ENCODE measurements around the gene NFAM1.

Gene NFAM1

GRCh38 chr22:42433754-42434682, 1.8 kb upstream of the NFAM1 start:
- TF ChIP-seq CTCF (IDR thresholded peaks at IDR 0.05): no peak
- TF ChIP-seq ZFX (IDR thresholded peaks at IDR 0.05; ENCODE audit: borderline replicate concordance): no peak
- no peak overlapping the region for H3K27ac ChIP-seq

- TF ChIP-seq ZFX (IDR thresholded peaks at IDR 0.05; ENCODE audit: borderline replicate concordance) (no peak), CTCF (IDR thresholded peaks at IDR 0.05) (no peak)
- no peak overlapping the region for H3K27ac ChIP-seq
These were observed 615 bp upstream of the NFAM1 start for GRCh38 chr22:42432818-42433217.

- TF ChIP-seq CTCF (IDR thresholded peaks at IDR 0.05): no peak
- TF ChIP-seq ZFX (IDR thresholded peaks at IDR 0.05; ENCODE audit: borderline replicate concordance): no peak
- H3K27ac ChIP-seq: no peak overlapping the region
These were observed 693 bp downstream of the NFAM1 start for GRCh38 chr22:42431401-42432019.

- TF ChIP-seq ZFX (IDR thresholded peaks at IDR 0.05; ENCODE audit: borderline replicate concordance) (no peak), CTCF (IDR thresholded peaks at IDR 0.05) (no peak)
- no peak overlapping the region for H3K27ac ChIP-seq
These were observed 1.6 kb downstream of the NFAM1 start for GRCh38 chr22:42430528-42431125.

GRCh38 chr22:42428760-42429159, 3.4 kb downstream of the NFAM1 start:
- TF ChIP-seq CTCF (IDR thresholded peaks at IDR 0.05) (no peak), ZFX (IDR thresholded peaks at IDR 0.05; ENCODE audit: borderline replicate concordance) (no peak)
- no peak overlapping the region for H3K27ac ChIP-seq

- H3K27ac ChIP-seq: no peak overlapping the region
- TF ChIP-seq ZFX (IDR thresholded peaks at IDR 0.05; ENCODE audit: borderline replicate concordance) (no peak), CTCF (IDR thresholded peaks at IDR 0.05) (no peak)
These were observed 4.2 kb downstream of the NFAM1 start for GRCh38 chr22:42428025-42428424.

Data from 22Rv1 (cell line).